ENCODE data around the gene GH1. TPM values are rescaled to one million over a fixed set of nuclear protein-coding genes. Genes with fewer than 3 reads are reported as not detected.

Gene GH1
- total RNA-seq, 1 donor from 2014 or later = not detected

DNA sequence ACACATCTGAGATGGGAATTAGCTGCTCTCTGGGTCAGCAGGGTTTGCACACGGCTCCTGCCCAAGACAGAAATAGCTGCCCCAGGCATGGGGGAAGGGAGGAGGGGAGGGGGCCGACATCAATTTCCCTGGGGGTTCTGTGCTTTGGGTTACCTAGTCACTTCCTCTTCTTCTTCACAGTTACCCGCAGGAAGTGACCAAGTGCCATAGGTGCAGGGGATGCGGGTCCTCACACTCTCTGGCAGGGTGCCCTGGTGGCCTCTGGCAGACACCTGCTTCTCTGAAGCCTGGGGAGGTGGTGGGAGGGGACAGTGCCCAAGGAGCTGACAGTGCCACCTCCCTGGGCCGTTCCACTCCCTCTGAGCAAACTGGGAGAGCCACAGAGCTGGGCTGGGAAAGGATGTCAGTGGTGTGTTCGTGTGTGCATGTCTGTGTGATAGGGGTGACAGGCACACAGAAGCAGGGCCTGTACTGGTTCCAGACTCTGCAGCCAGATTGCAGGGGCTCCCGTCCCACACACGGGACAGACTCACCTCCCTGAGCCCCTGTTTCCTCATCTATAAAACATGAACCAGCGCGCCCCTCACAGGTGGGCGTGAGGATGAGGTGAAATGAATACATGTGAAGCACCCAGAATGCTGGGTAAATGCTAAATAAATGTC lies 35.9 kb upstream of the GH1 start:
- H3K4me1 ChIP-seq = no peaks in the 10 kb centered on the region
- ATAC-seq = no peak
- H3K9me3 ChIP-seq = no peaks in the 10 kb centered on the region
- no peak overlapping the region for H3K4me3 ChIP-seq
- TF ChIP-seq, protein P1, sequence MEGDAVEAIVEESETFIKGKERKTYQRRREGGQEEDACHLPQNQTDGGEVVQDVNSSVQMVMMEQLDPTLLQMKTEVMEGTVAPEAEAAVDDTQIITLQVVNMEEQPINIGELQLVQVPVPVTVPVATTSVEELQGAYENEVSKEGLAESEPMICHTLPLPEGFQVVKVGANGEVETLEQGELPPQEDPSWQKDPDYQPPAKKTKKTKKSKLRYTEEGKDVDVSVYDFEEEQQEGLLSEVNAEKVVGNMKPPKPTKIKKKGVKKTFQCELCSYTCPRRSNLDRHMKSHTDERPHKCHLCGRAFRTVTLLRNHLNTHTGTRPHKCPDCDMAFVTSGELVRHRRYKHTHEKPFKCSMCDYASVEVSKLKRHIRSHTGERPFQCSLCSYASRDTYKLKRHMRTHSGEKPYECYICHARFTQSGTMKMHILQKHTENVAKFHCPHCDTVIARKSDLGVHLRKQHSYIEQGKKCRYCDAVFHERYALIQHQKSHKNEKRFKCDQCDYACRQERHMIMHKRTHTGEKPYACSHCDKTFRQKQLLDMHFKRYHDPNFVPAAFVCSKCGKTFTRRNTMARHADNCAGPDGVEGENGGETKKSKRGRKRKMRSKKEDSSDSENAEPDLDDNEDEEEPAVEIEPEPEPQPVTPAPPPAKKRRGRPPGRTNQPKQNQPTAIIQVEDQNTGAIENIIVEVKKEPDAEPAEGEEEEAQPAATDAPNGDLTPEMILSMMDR (IDR thresholded peaks at IDR 0.05) = no peak
- no peak for DNase-seq
- H3K27ac ChIP-seq = no peak overlapping the region
- intact Hi-C loops (cut with DNase I) = no loop called here
- no peaks in the 10 kb centered on the region for H3K27me3 ChIP-seq
- no peaks in the 10 kb centered on the region for H3K36me3 ChIP-seq

DNA sequence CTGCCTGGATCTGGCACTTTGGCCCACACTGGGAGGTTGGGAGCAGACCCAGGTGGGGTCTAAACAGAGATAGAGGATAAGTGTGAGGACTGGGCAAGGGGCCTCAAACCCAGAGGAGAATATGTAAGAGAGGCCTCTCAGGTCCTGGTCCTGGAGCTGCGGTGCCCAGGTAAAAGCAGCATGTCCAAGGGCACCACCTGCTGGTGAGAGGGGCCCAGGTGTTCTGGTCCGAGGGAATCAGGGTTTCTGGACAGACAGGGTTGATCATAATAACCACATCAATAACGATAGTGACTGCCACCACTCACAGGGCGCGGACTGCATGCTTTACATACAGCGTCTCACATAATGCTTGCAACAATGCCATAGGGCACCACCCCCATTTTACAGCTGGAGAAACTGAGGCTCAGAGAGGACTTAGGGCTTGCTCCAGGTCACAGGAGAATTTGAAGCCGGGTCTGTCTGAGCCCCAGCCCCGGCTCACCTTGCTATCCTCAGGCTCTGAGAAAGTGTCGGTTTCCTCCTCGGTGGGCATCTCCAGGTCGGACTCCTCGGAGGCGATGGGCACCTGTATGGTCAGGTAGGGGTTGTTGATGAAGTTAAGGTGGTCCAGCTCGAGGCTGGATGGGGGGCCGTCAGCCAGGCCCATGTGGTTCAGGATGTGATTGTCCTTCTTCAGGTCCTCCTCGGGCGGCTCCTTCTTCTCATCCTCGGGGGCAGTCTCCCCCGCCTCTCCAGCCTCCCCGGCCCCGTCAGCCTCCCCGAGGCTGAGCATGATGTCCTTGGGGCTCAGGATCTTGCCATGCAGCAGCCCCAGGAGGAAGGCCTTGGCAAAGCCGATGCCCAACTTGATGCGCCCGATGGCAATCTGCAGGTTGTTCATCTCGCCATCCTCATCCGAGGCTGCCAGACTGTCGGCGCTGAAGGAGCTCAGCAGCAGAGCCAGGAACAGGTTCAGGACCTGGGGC lies 32.6 kb upstream of the GH1 start:
- Histone ChIP-seq H3K4me1 (peaks cover 6% of the 10 kb centered on the region), H3K9me3 (no peaks in the 10 kb centered on the region), H3K27me3 (no peaks in the 10 kb centered on the region), H3K27ac (no peak overlapping the region), H3K36me3 (no peaks in the 10 kb centered on the region), H3K4me3 (no peak overlapping the region)
- DNase-seq (no peak), ATAC-seq (no peak)
- TF ChIP-seq, protein P1 (IDR thresholded peaks at IDR 0.05) = peak; percentile 37
- intact Hi-C loops (cut with DNase I) = no loop called here

DNA sequence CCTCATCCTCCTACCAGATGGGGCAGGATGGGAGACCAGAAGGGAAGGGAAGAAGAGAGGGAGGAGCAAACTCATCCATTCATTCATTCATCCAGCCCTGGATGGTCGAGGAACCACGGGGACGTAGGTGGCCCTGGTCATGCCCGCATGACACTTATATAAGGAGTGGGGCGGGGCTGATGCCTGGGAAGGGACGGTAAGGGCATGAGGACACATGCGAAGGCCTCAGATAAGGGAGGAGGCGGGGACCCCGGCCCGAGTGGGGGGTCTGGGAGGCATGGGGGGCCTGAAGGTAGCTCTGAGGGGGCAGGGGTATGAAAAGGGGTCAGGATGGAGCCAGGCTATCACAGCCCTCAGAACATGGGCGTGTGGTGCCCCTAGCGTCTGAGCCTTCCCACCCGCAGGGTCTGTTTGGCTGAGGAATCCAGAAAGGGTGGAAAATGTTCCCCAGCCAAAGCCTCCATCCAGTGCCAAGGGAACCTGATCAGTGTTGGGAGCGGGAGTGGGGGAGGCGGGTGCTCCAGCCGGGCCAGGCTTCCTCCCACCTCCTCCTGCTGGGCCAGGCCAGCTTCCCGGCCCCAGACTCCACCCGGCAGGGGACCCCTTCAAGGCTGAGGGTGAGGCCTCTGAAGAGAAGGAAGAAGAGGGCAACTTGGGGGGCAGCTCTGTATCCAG lies 31.1 kb upstream of the GH1 start:
- Histone ChIP-seq H3K9me3 (no peaks in the 10 kb centered on the region), H3K36me3 (no peaks in the 10 kb centered on the region), H3K4me1 (peaks cover 6% of the 10 kb centered on the region), H3K27me3 (no peaks in the 10 kb centered on the region), H3K27ac (no peak overlapping the region), H3K4me3 (no peak overlapping the region)
- no peak for DNase-seq
- TF ChIP-seq, protein P1 (IDR thresholded peaks at IDR 0.05) = no peak
- no peak for ATAC-seq
- intact Hi-C loops (cut with DNase I) = no loop called here

DNA sequence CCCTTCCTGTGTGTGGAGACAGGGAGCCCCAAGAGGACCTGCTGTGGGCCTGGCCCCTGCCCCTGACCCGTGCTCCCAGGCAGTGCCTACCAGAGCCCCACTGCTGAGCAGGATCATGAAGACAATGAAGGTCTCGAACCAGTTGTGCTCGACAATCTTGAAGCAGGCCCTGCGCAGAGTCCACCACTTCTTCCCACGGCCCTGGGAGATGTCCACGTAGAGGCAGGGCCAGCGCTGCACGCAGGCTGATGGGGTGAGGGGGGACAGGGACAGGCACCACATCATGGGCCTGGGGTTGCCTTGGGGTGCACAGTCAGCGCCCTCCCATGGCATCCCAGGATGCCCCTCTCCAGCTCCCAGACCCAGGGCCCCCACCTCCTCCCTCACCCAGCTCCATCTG lies 29.9 kb upstream of the GH1 start:
- ATAC-seq (no peak), DNase-seq (no peak)
- H3K27ac ChIP-seq = no peak overlapping the region
- TF ChIP-seq, protein P1 (IDR thresholded peaks at IDR 0.05) = no peak
- no peaks in the 10 kb centered on the region for H3K27me3 ChIP-seq
- no peak overlapping the region for H3K4me3 ChIP-seq
- intact Hi-C loops (cut with DNase I) = no loop called here
- H3K4me1 ChIP-seq = peaks cover 6% of the 10 kb centered on the region
- H3K36me3 ChIP-seq = no peaks in the 10 kb centered on the region
- no peaks in the 10 kb centered on the region for H3K9me3 ChIP-seq

DNA sequence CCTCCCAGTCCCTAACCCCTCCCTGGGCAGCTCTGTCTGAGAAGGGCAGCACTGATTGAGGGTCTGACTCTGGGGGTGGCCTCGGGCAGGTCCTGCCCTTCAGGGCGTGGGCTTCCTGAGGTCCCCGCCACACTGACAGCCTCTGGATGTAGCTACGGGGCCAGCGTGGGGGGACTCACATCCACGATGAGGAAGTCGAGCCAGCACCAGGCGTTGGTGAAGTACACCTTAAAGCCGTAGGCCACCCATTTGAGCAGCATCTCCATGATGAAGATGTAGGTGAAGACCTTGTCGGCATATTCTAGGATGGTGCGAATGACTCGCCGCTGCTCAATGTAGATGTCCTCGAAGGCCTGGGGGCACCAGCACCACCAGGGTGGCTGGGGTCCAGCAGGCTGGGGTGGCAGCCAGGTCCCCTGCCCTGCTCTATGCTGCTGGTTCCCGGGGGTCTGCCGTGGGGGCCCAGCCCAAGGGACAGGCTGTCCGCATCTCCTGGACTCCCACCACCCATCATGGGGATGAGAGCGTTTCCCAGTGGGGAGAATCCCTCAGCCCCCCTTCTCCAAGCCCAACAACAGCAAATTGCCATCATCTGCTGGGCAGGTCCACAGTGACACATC lies 29.2 kb upstream of the GH1 start:
- no peak for DNase-seq

More for the DNA sequence above, 29.2 kb upstream of the GH1 start:
- Histone ChIP-seq H3K4me1 (peaks cover 6% of the 10 kb centered on the region), H3K27ac (no peak overlapping the region), H3K4me3 (no peak overlapping the region), H3K27me3 (no peaks in the 10 kb centered on the region), H3K36me3 (no peaks in the 10 kb centered on the region), H3K9me3 (no peaks in the 10 kb centered on the region)
- TF ChIP-seq, protein P1 (IDR thresholded peaks at IDR 0.05) = no peak
- intact Hi-C loops (cut with DNase I) = no loop called here
- ATAC-seq = no peak

All from upper lobe of right lung (tissue), 1 donor.